ENCODE data around the gene MOGAT2.

The MOGAT2 gene

GRCh38 chr11:75780888-75781287, 63.2 kb downstream of the MOGAT2 start:
- no peak for DNase-seq (ENCODE audit: low read depth)

- no peak for DNase-seq (ENCODE audit: low read depth)
Observed at GRCh38 chr11:75781296-75781695, 63.7 kb downstream of the MOGAT2 start.

DNA sequence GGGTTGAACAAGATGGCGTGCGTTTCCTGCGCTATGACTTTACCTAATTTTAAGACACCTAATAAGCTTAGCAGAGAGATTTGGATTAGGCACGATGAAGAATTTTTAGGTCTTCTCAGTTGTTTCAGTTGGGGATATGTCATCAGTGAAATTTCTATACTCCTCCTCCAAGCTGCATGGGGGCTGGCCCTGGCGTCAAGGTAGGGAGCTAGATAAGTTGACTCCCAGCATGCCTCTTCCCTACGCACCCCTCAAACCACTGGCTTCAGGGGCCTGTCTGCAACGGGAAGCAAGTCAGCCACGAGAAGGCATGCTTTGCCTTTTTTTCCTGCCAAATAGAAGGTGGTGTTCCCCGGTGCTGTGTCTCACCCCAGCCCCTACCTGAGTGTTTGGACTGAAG, 64.2 kb downstream of the MOGAT2 start:
- no peak for DNase-seq (ENCODE audit: low read depth)
